Nephron progenitor cell (in vitro differentiated cells): ENCODE data around the gene RAD51B.

Experiments
- DNase-seq: peaks from one replicate; pipeline ENCODE4 v3.0.0; 2021
- H3K27ac Mint-ChIP-seq: 2 replicates; pipeline ENCODE4 v1.8.0; 2021; ENCODE audit warnings: mild to moderate bottlenecking, moderate library complexity, mixed read lengths
- H3K27me3 Mint-ChIP-seq: 2 replicates; pipeline ENCODE4 v1.8.0; 2021; ENCODE audit warnings: mild to moderate bottlenecking, low read depth, mixed read lengths; ENCODE audit not compliant: poor library complexity
- H3K36me3 Mint-ChIP-seq: 2 replicates; pipeline ENCODE4 v1.8.0; 2021; ENCODE audit warnings: low read depth, mixed read lengths
- H3K4me1 Mint-ChIP-seq: 2 replicates; pipeline ENCODE4 v1.8.0; 2021; ENCODE audit warnings: mixed read lengths
- H3K4me3 Mint-ChIP-seq: 2 replicates; pipeline ENCODE4 v1.8.0; 2021; ENCODE audit warnings: mild to moderate bottlenecking, moderate library complexity, mixed read lengths
- H3K9me3 Mint-ChIP-seq: 2 replicates; pipeline ENCODE4 v1.8.0; 2021; ENCODE audit warnings: mild to moderate bottlenecking, moderate library complexity, mixed read lengths
- TF ChIP-seq, protein P1 (sequence below): fragments of 200-600 bp; sonication (generic); IDR thresholded peaks from 2 replicates; pipeline ENCODE4 v1.5.0; 2021; ENCODE audit warnings: antibody characterized with exemption

RAD51B gene

DNA sequence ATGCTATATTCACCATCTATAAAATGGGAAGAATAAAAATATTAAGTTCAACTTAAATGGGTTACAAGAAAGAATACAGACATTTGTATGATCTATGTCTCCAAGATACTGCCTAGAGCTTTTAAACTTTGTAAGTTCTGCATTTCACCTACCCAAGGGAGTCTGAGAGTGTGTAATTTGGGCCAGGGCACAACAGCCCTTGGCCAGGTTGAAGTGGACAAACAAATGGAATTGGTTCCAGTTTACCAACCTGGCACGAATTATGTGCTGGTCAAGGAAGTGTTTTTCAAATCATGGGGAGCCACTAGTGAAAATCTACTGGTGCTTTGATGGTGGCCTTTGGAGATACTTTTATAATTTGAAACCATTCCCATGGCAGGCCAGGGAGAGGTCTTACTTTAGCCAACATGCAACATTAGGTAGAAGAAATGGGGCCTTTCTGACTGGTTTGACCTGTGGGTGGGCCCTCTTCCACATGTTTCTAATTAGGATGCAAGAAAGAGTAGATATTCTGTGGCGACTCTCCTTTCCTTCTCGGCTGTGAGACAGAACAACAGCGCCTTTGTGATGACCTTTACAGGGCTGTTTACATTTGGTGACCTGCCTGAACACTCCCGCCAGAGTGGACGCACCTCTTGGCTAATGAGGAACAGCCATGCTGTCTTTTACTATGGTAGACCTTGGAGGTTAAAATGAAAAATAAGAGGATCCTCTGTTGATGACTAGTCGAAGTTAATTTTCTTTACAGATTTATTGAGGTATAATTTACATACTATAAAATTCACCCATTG lies 496.7 kb downstream of the RAD51B start:
- peaks cover 4% of the 10 kb centered on the region for H3K36me3 Mint-ChIP-seq
- H3K4me1 Mint-ChIP-seq: peaks cover 95% of the 10 kb centered on the region
- peaks cover 2% of the 10 kb centered on the region for H3K27me3 Mint-ChIP-seq
- peak overlapping the region; percentile 18 for H3K4me3 Mint-ChIP-seq
- no peak for DNase-seq
- peak overlapping the region; percentile 81 for H3K27ac Mint-ChIP-seq
- no peaks in the 10 kb centered on the region for H3K9me3 Mint-ChIP-seq
- TF ChIP-seq, protein P1, sequence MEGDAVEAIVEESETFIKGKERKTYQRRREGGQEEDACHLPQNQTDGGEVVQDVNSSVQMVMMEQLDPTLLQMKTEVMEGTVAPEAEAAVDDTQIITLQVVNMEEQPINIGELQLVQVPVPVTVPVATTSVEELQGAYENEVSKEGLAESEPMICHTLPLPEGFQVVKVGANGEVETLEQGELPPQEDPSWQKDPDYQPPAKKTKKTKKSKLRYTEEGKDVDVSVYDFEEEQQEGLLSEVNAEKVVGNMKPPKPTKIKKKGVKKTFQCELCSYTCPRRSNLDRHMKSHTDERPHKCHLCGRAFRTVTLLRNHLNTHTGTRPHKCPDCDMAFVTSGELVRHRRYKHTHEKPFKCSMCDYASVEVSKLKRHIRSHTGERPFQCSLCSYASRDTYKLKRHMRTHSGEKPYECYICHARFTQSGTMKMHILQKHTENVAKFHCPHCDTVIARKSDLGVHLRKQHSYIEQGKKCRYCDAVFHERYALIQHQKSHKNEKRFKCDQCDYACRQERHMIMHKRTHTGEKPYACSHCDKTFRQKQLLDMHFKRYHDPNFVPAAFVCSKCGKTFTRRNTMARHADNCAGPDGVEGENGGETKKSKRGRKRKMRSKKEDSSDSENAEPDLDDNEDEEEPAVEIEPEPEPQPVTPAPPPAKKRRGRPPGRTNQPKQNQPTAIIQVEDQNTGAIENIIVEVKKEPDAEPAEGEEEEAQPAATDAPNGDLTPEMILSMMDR: no peak

DNA sequence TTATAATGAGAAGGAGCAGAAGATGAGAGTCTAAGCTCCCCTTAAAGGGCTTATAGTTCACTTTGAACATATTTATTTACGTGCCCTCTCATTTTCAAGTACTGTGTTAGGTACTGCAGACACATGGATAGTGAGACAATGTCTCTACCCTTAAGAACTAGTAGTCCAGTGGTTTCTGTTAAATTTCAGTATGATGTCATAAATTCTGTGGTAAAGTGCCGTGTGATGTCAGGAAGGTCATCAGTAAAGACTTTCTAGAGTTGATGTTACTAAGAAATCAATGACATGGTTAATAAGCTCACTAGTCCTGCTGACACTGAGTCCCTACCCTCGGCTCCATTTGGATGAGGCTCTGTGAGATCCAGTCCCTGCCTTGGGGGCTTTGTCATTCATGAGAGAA lies 497.7 kb downstream of the RAD51B start:
- Mint-ChIP-seq H3K27me3 (peaks cover 2% of the 10 kb centered on the region), H3K9me3 (no peaks in the 10 kb centered on the region), H3K36me3 (peaks cover 4% of the 10 kb centered on the region), H3K4me1 (peaks cover 91% of the 10 kb centered on the region), H3K27ac (no peak overlapping the region), H3K4me3 (no peak overlapping the region)
- TF ChIP-seq, protein P1: no peak
- DNase-seq: no peak

DNA sequence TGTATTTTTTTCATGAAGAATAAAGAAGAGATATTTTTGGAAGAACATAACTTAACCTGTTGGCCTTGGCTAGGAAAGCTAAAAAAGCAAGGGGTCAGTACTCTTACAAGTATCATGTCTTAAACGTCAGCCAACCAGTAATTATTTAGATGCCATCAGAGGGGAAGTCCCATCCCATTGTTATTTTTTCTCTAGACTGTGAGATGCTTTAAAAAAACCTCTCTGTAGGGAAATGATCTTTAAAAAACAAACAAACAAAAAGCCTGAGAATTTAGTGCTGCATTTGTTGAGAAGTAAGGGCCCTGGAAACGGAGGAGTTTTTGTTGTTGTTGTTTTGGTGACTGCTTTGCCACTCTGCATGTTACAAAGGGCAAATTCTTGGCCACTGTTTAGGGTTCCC lies 499.2 kb downstream of the RAD51B start:
- no peak for DNase-seq
- H3K27ac Mint-ChIP-seq: peak overlapping the region; percentile 90
- TF ChIP-seq, protein P1: no peak
- peaks cover 85% of the 10 kb centered on the region for H3K4me1 Mint-ChIP-seq
- peaks cover 4% of the 10 kb centered on the region for H3K36me3 Mint-ChIP-seq
- H3K9me3 Mint-ChIP-seq: no peaks in the 10 kb centered on the region
- H3K4me3 Mint-ChIP-seq: no peak overlapping the region
- H3K27me3 Mint-ChIP-seq: peaks cover 2% of the 10 kb centered on the region

DNA sequence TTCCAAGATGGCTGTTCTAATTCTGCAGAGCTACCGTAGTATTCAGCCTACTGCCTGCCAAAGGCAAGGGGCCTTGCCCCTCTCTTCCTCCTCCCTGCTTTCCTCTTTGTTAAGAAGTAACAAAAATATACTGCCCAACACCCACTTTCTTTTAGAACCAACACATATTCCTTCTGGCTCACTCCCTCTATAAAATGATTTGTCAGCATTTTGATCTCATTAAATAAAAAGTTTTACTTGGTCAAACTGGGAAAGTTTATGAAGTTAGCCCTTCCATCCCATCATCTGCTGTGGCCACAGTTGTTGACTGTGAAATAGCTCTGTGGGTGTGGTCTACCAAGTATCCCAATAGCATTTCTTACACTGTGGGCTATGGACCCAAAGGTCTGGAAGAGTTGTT lies 500.9 kb downstream of the RAD51B start:
- Mint-ChIP-seq H3K9me3 (no peaks in the 10 kb centered on the region), H3K36me3 (peaks cover 4% of the 10 kb centered on the region)
- TF ChIP-seq, protein P1: no peak

DNA sequence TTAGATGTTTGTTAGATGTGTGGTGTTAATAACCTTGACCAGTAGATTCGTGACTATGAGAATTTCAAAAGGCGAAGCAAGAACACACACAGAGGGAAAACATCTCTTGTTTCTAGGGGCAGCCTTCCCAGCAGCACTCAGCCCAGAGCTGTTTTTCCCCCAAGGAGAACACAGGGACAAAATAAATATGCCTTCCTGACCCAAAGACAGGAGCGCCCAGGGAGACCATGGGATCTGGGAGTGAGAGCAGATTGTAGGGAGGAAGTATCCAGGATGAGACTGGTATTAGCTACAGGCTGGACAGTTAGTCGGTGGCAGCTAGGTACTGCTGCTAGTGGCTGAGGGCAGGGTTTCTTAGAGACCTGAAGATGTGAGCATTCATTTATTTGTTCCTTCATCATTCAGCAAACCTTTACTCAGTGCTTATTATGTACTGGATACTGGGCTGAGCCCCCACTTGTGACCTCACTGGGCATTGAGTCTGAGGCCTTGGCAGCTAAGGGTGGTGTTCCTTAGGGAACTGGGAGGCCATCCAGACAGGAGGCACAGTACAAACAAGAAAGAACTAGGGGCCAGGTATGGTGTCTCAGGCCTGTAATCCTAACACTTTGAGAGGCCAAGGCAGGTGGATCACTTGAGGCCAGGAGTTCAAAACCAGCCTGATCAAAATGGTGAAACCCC lies 503.5 kb downstream of the RAD51B start:
- Mint-ChIP-seq H3K4me3 (no peak overlapping the region), H3K36me3 (no peaks in the 10 kb centered on the region), H3K27me3 (peaks cover under 1% of the 10 kb centered on the region), H3K4me1 (peaks cover 48% of the 10 kb centered on the region), H3K27ac (peak overlapping the region; percentile 95), H3K9me3 (no peaks in the 10 kb centered on the region)
- no peak for DNase-seq
- TF ChIP-seq, protein P1: no peak

More for the DNA sequence above, 500.9 kb downstream of the RAD51B start:
- Mint-ChIP-seq H3K27ac (no peak overlapping the region), H3K4me1 (peaks cover 71% of the 10 kb centered on the region), H3K27me3 (peaks cover 2% of the 10 kb centered on the region), H3K4me3 (no peak overlapping the region)
- DNase-seq: no peak
